SU-DHL-6 (cell line): Measurements from ENCODE around the gene TMEM171.

ENCODE experiments used
- H2AFZ ChIP-seq: fragments of 200-600 bp; sonication (generic); 2 replicates; pipeline ENCODE4 v1.6.1; 2014; ENCODE audit warnings: low read depth, mild to moderate bottlenecking, moderate library complexity, mixed read lengths, antibody characterized with exemption, low read length; ENCODE audit not compliant: severe bottlenecking
- H3F3A ChIP-seq: fragments of 200-600 bp; shearing (Covaris generic); 2 replicates; pipeline ENCODE4 v1.6.0; 2016; ENCODE audit warnings: antibody characterized with exemption, mild to moderate bottlenecking; ENCODE audit not compliant: insufficient read depth
- H3K27ac ChIP-seq: fragments of 200-600 bp; sonication (generic); 2 replicates; pipeline ENCODE4 v1.5.1; 2016; ENCODE audit warnings: low read depth, mild to moderate bottlenecking, low read length, moderate library complexity, mixed read lengths
- H3K27me3 ChIP-seq: fragments of 200-600 bp; sonication (generic), shearing (Covaris generic); 2 replicates; pipeline ENCODE4 v1.6.0; 2014; ENCODE audit warnings: mild to moderate bottlenecking, low read length
- H3K36me3 ChIP-seq: fragments of 200-600 bp; sonication (generic); 2 replicates; pipeline ENCODE4 v1.6.1; 2014; ENCODE audit warnings: mild to moderate bottlenecking, low read length, mixed read lengths
- H3K4me2 ChIP-seq: fragments of 300-600, 200-600 bp; shearing (Covaris generic), sonication (generic); 2 replicates; pipeline ENCODE4 v1.6.0; 2014; ENCODE audit warnings: low read length, low read depth, mild to moderate bottlenecking; ENCODE audit not compliant: poor library complexity, severe bottlenecking
- H3K4me3 ChIP-seq: fragments of 200-600 bp; sonication (generic); 2 replicates; pipeline ENCODE4 v1.5.1; 2014; ENCODE audit warnings: antibody characterized with exemption, low read length, mild to moderate bottlenecking, mixed read lengths; ENCODE audit not compliant: insufficient read depth, poor library complexity, severe bottlenecking
- H3K79me2 ChIP-seq: fragments of 200-600 bp; sonication (generic); 2 replicates; pipeline ENCODE4 v1.6.1; 2014; ENCODE audit warnings: mild to moderate bottlenecking, low read length, moderate library complexity; ENCODE audit not compliant: insufficient read depth
- H3K9ac ChIP-seq: fragments of 200-600 bp; sonication (generic); 2 replicates; pipeline ENCODE4 v1.7.0; 2014; ENCODE audit warnings: mild to moderate bottlenecking, low read length
- H3K9me2 ChIP-seq: fragments of 200-600 bp; sonication (generic); replicated peaks from 2 replicates; pipeline ENCODE4 v1.6.1; 2014; ENCODE audit warnings: low read length; ENCODE audit not compliant: insufficient read depth
- H3K9me3 ChIP-seq: fragments of 200-600 bp; sonication (generic); 2 replicates; pipeline ENCODE4 v1.6.1; 2014; ENCODE audit warnings: low read length, mixed read lengths; ENCODE audit not compliant: insufficient read depth
- H4K20me1 ChIP-seq: fragments of 200-600 bp; sonication (generic); 2 replicates; pipeline ENCODE4 v1.6.1; 2014; ENCODE audit warnings: low read depth, mild to moderate bottlenecking, antibody characterized with exemption, low read length, moderate library complexity, mixed read lengths
- CTCF ChIP-seq: fragments of 200-600 bp; sonication (generic); IDR thresholded peaks from one replicate; pipeline ENCODE4 v1.5.1; 2017; ENCODE audit warnings: antibody characterized with exemption, mild to moderate bottlenecking, low read length, moderate library complexity; ENCODE audit not compliant: insufficient read depth, poor library complexity, severe bottlenecking
- EZH2phosphoT487 ChIP-seq: fragments of 200-600 bp; sonication (generic), shearing (Covaris generic); conservative IDR thresholded peaks from 2 replicates; pipeline ENCODE4 v1.6.1; 2018; ENCODE audit warnings: mild to moderate bottlenecking, antibody characterized with exemption, low read length, moderate library complexity, mixed read lengths

The TMEM171 gene

GRCh38 chr5:73096239-73096575 is 24.2 kb upstream of the TMEM171 start:
- no peaks in the 10 kb centered on the region for H3K36me3 ChIP-seq
- H3K27me3 ChIP-seq: no peaks in the 10 kb centered on the region
- no peaks in the 10 kb centered on the region for H3K79me2 ChIP-seq
- no peak overlapping the region for H2AFZ ChIP-seq
- H4K20me1 ChIP-seq: no peaks in the 10 kb centered on the region
- no peak overlapping the region for H3K4me2 ChIP-seq
- TF ChIP-seq CTCF (no peak), EZH2phosphoT487 (no peak)
- H3F3A ChIP-seq: no peaks in the 10 kb centered on the region
- H3K9me2 ChIP-seq: no peaks in the 10 kb centered on the region
- no peak overlapping the region for H3K27ac ChIP-seq
- H3K4me3 ChIP-seq: no peak overlapping the region
- no peaks in the 10 kb centered on the region for H3K9me3 ChIP-seq
- no peak overlapping the region for H3K9ac ChIP-seq

- Histone ChIP-seq H3K79me2 (no peaks in the 10 kb centered on the region), H3K9ac (no peak overlapping the region), H3K4me3 (no peak overlapping the region), H3K27me3 (no peaks in the 10 kb centered on the region), H4K20me1 (no peaks in the 10 kb centered on the region), H3K27ac (no peak overlapping the region), H3K9me3 (no peaks in the 10 kb centered on the region), H3K4me2 (no peak overlapping the region), H3K9me2 (no peaks in the 10 kb centered on the region), H3F3A (no peaks in the 10 kb centered on the region), H3K36me3 (no peaks in the 10 kb centered on the region), H2AFZ (no peak overlapping the region)
- no peak for TF ChIP-seq CTCF
- no peak for TF ChIP-seq EZH2phosphoT487
These were observed 22.6 kb upstream of the TMEM171 start for GRCh38 chr5:73097740-73098139.

- TF ChIP-seq EZH2phosphoT487 (no peak), CTCF (no peak)
- no peak overlapping the region for H3K4me2 ChIP-seq
- no peaks in the 10 kb centered on the region for H3K27me3 ChIP-seq
- no peaks in the 10 kb centered on the region for H3K9me2 ChIP-seq
- no peaks in the 10 kb centered on the region for H3K9me3 ChIP-seq
- no peak overlapping the region for H3K4me3 ChIP-seq
- H3F3A ChIP-seq: no peaks in the 10 kb centered on the region
- no peak overlapping the region for H3K27ac ChIP-seq
- H4K20me1 ChIP-seq: no peaks in the 10 kb centered on the region
- H3K36me3 ChIP-seq: no peaks in the 10 kb centered on the region
- no peak overlapping the region for H2AFZ ChIP-seq
- H3K9ac ChIP-seq: no peak overlapping the region
- H3K79me2 ChIP-seq: no peaks in the 10 kb centered on the region
These were observed 20.3 kb upstream of the TMEM171 start for GRCh38 chr5:73100109-73100508.

GRCh38 chr5:73103870-73104299 is 16.5 kb upstream of the TMEM171 start:
- no peaks in the 10 kb centered on the region for H3K36me3 ChIP-seq
- no peaks in the 10 kb centered on the region for H3K9me3 ChIP-seq
- H3K4me2 ChIP-seq: no peak overlapping the region
- no peak overlapping the region for H3K27ac ChIP-seq
- TF ChIP-seq EZH2phosphoT487: no peak
- no peak for TF ChIP-seq CTCF
- no peaks in the 10 kb centered on the region for H3F3A ChIP-seq
- no peak overlapping the region for H3K4me3 ChIP-seq
- H3K9me2 ChIP-seq: no peaks in the 10 kb centered on the region
- H3K79me2 ChIP-seq: no peaks in the 10 kb centered on the region
- no peak overlapping the region for H3K9ac ChIP-seq
- no peaks in the 10 kb centered on the region for H4K20me1 ChIP-seq
- no peak overlapping the region for H2AFZ ChIP-seq
- no peaks in the 10 kb centered on the region for H3K27me3 ChIP-seq
